ENCODE results near the gene NEU4. TPM values are rescaled to one million over a fixed set of nuclear protein-coding genes. Genes with fewer than 3 reads are reported as not detected.
"Not testable (repeated sequence)": the region's sequence is repeated elsewhere in the genome, so short reads cannot be mapped to it uniquely, and the experiment has no call there.

The NEU4 gene
- total RNA-seq, 1 donor from 2014 or later, result not detected

DNA sequence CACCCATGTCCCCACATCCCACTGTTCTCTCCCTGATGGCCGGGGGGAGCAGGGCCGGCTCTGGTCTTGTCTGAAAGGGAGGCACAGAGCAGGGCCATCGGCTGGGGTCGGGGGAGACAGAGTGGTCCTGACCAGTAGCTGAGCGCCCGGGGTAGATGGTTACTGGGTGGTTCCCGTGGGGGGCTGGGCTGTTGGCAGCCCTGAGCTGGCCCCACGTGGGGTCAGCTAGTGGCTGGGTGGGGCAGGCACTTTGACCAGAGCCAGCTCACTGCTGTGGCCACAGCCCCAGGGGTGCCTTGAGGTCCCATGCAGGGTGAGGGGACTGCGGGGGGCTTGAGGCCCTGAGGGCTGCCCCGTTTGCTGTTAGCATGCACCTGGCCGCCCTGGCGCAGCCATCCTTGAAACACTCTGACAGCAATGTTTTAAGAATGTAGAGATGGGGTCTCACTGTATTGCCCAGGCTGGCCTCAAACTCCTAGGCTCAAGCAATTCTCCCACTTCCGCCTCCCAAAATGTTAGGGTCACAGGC, 12.3 kb upstream of the NEU4 start:
- Histone ChIP-seq H3K9me3 (replicated peaks) (no peaks in the 10 kb centered on the region), H3K27ac (replicated peaks) (no peak overlapping the region), H3K4me3 (no peak overlapping the region), H3K4me1 (peaks cover 2% of the 10 kb centered on the region), H3K36me3 (no peaks in the 10 kb centered on the region), H3K27me3 (ENCODE audit: low read depth) (peaks cover 8% of the 10 kb centered on the region)
- peak; percentile 11 for DNase-seq
- TF ChIP-seq, protein P1, sequence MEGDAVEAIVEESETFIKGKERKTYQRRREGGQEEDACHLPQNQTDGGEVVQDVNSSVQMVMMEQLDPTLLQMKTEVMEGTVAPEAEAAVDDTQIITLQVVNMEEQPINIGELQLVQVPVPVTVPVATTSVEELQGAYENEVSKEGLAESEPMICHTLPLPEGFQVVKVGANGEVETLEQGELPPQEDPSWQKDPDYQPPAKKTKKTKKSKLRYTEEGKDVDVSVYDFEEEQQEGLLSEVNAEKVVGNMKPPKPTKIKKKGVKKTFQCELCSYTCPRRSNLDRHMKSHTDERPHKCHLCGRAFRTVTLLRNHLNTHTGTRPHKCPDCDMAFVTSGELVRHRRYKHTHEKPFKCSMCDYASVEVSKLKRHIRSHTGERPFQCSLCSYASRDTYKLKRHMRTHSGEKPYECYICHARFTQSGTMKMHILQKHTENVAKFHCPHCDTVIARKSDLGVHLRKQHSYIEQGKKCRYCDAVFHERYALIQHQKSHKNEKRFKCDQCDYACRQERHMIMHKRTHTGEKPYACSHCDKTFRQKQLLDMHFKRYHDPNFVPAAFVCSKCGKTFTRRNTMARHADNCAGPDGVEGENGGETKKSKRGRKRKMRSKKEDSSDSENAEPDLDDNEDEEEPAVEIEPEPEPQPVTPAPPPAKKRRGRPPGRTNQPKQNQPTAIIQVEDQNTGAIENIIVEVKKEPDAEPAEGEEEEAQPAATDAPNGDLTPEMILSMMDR (IDR thresholded peaks at IDR 0.05; ENCODE audit: borderline replicate concordance), result no peak
- intact Hi-C loops (cut with micrococcal nuclease), result no loop called here

DNA sequence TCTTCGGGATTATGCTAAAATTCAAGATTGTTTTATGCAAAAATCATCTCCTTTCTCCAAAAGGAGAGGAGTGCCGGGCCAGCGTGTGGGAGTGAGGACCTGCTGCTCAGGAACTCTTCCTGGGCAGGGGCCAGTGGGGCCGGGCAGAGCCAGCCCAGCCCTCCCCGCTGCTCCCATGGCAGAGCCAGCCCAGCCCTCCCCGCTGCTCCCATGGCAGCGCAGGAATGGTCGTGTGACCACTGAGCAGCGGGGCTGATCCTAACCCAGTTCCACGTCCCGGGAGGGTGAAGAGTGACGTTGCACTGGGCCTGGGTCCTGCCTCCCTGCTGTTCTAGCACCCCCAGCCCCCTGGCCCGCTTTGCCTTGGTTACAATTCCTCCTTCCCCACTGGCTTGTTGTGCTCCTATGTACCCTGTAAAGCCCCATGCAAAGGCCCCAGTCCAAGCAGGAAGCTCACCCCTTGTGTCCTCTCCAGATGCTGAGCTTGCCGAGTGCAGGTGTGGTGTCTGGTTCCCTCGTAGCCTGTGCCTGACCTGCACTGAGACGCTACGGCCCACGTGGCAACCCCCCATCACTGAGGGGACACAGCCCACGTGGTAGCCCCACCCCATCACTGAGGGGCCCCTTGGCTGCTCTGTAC, 11.4 kb upstream of the NEU4 start:
- Histone ChIP-seq H3K27ac (replicated peaks) (no peak overlapping the region), H3K4me1 (no peaks in the 10 kb centered on the region), H3K36me3 (no peaks in the 10 kb centered on the region), H3K27me3 (ENCODE audit: low read depth) (peaks cover 9% of the 10 kb centered on the region), H3K9me3 (replicated peaks) (no peaks in the 10 kb centered on the region), H3K4me3 (no peak overlapping the region)
- peak; percentile 4 for DNase-seq
- intact Hi-C loops (cut with micrococcal nuclease), result no loop called here
- TF ChIP-seq, protein P1 (IDR thresholded peaks at IDR 0.05; ENCODE audit: borderline replicate concordance), result no peak

DNA sequence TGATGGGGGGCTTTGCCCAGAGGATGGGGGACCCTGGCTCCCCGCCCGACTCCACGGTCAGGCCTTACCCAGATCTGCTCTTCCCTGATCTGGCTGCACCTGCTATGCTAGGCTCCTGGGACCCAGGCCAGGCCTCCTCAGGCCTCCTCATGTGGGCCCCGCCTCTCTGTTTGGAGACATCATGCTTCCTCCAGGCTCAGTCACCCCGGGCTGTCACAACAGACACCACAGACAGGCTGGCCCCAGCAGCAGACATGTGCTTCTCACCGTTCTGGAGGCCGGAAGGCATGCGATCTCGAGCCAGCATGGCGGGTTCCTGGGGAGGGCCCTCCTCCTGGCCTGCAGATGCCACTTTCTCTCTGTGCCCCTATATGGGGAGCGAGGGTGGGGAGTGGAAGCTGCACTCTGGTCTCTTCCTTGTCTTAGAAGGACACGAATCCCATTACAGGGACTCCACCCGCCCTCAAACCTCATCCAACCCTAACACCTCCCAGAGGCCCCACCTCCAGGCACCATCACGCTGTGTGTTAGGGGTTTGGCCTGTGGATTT, 10.8 kb upstream of the NEU4 start:
- Histone ChIP-seq H3K36me3 (no peaks in the 10 kb centered on the region), H3K9me3 (replicated peaks) (no peaks in the 10 kb centered on the region), H3K27ac (replicated peaks) (no peak overlapping the region), H3K4me1 (peaks cover 2% of the 10 kb centered on the region), H3K4me3 (no peak overlapping the region), H3K27me3 (ENCODE audit: low read depth) (peaks cover 15% of the 10 kb centered on the region)
- peak; percentile 5 for DNase-seq
- TF ChIP-seq, protein P1 (IDR thresholded peaks at IDR 0.05; ENCODE audit: borderline replicate concordance), result no peak
- intact Hi-C loops (cut with micrococcal nuclease), result no loop called here

GRCh38 chr2:241798631-241799521, 10.1 kb upstream of the NEU4 start:
- TF ChIP-seq, protein P1 (IDR thresholded peaks at IDR 0.05; ENCODE audit: borderline replicate concordance), result no peak
- peak; percentile 11 for DNase-seq

GRCh38 chr2:241799522-241800197, 9.3 kb upstream of the NEU4 start:
- no peak overlapping the region for H3K27ac ChIP-seq (replicated peaks)
- no peaks in the 10 kb centered on the region for H3K36me3 ChIP-seq
- peaks cover 17% of the 10 kb centered on the region for H3K4me1 ChIP-seq
- no peak for DNase-seq
- H3K9me3 ChIP-seq (replicated peaks), result no peaks in the 10 kb centered on the region
- H3K4me3 ChIP-seq, result no peak overlapping the region
- TF ChIP-seq, protein P1 (IDR thresholded peaks at IDR 0.05; ENCODE audit: borderline replicate concordance), result no peak
- intact Hi-C loops (cut with micrococcal nuclease), result no loop called here
- H3K27me3 ChIP-seq (ENCODE audit: low read depth), result peaks cover 30% of the 10 kb centered on the region

More at GRCh38 chr2:241798631-241799521, 10.1 kb upstream of the NEU4 start:
- no peaks in the 10 kb centered on the region for H3K36me3 ChIP-seq
- intact Hi-C loops (cut with micrococcal nuclease), result no loop called here
- peaks cover 22% of the 10 kb centered on the region for H3K27me3 ChIP-seq (ENCODE audit: low read depth)
- H3K27ac ChIP-seq (replicated peaks), result no peak overlapping the region
- no peaks in the 10 kb centered on the region for H3K9me3 ChIP-seq (replicated peaks)
- peaks cover 10% of the 10 kb centered on the region for H3K4me1 ChIP-seq
- no peak overlapping the region for H3K4me3 ChIP-seq

GRCh38 chr2:241800198-241800903, 8.6 kb upstream of the NEU4 start:
- intact Hi-C loops (cut with micrococcal nuclease); H3K4me3 ChIP-seq; DNase-seq; H3K9me3 ChIP-seq (replicated peaks); H3K27ac ChIP-seq (replicated peaks); H3K36me3 ChIP-seq: not testable (repeated sequence)
- H3K4me1 ChIP-seq, result peaks cover 21% of the 10 kb centered on the region
- H3K27me3 ChIP-seq (ENCODE audit: low read depth), result peaks cover 33% of the 10 kb centered on the region

Measured in left ventricle myocardium inferior (tissue), 1 donor.